K562 (cell line): ENCODE measurements around the gene SLC7A10. TPM values are rescaled to one million over a fixed set of nuclear protein-coding genes. Genes with fewer than 3 reads are reported as not detected.

Experiments used
- PTBP1 ChIP-seq: fragments of 200-400 bp; formaldehyde crosslinking; IDR thresholded peaks from 2 replicates; pipeline ENCODE4 v1.6.1; 2017; ENCODE audit warnings: low read depth, low read length
- polyA plus RNA-seq, 8 experiments: library from polyadenylated mRNA; depleted of rRNA in 4 of 8; stranded (reverse) in 5 of 8; unstranded in 3 of 8; fragments of >200 nt; fragmentation: Nextera tagmentation in 2 of 8; fragmentation: Illumina TruSeq in 1 of 8; extraction: Ambion mirVana in 2 of 8; extraction: Trizol in 1 of 8; gene quantifications; 2 replicates each; pipeline versions ENCODE4 v1.2.1 to v1.2.3, GENCODE V29; 2011 to 2014; ENCODE audit warnings: inconsistent platforms in 1 of 8, missing spikeins in 1 of 8
- total RNA-seq, 7 experiments: library from RNA; depleted of rRNA in 6 of 7; stranded (reverse); fragments of >200 nt in 6 of 7; fragmentation: Illumina TruSeq in 2 of 7; extraction: Trizol in 2 of 7; gene quantifications; 2 replicates each; pipeline versions ENCODE4 v1.2.1 to v1.2.3, GENCODE V29; 2011 to 2021; ENCODE audit warnings: low replicate concordance in 1 of 7
- TF ChIP-seq, protein P1 (sequence below): fragments of 450-650 bp; IDR thresholded peaks from 2 replicates; pipeline ENCODE4 v1.6.1; 2016; ENCODE audit warnings: mild to moderate bottlenecking, moderate library complexity
- TF ChIP-seq, protein P2 (sequence below): fragments of 150-350 bp; IDR thresholded peaks from 2 replicates; pipeline ENCODE4 v1.6.1; 2014; ENCODE audit warnings: low read depth, mild to moderate bottlenecking, low read length, borderline replicate concordance

SLC7A10 gene
- total and polyA plus RNA-seq, 9 of the 15 experiments (the other 6 are each of a cell fraction or from before 2014, with no cell fraction given) = 0.07 TPM; not detected in 8

DNA sequence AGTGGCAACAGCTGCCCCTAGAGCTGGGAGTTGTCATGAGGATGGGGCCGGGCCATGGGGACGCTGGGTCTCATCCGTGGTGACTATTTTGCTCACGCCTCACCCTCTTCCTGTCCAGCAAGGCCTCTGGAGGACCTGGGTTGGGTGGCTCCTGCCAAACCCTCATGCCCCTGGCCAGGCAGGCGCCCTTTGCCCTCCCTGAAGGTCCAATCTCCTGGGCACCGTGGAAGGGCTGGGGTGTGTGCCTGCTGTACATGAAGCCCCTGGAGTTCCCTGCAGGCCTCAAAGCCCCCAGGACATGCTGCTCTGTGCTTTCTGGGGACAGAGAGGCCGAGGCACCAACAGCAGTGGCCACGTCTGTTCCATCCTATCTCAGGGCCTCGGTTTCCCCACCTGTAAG, 17.7 kb downstream of the SLC7A10 start (continued):
- TF ChIP-seq, protein P1, sequence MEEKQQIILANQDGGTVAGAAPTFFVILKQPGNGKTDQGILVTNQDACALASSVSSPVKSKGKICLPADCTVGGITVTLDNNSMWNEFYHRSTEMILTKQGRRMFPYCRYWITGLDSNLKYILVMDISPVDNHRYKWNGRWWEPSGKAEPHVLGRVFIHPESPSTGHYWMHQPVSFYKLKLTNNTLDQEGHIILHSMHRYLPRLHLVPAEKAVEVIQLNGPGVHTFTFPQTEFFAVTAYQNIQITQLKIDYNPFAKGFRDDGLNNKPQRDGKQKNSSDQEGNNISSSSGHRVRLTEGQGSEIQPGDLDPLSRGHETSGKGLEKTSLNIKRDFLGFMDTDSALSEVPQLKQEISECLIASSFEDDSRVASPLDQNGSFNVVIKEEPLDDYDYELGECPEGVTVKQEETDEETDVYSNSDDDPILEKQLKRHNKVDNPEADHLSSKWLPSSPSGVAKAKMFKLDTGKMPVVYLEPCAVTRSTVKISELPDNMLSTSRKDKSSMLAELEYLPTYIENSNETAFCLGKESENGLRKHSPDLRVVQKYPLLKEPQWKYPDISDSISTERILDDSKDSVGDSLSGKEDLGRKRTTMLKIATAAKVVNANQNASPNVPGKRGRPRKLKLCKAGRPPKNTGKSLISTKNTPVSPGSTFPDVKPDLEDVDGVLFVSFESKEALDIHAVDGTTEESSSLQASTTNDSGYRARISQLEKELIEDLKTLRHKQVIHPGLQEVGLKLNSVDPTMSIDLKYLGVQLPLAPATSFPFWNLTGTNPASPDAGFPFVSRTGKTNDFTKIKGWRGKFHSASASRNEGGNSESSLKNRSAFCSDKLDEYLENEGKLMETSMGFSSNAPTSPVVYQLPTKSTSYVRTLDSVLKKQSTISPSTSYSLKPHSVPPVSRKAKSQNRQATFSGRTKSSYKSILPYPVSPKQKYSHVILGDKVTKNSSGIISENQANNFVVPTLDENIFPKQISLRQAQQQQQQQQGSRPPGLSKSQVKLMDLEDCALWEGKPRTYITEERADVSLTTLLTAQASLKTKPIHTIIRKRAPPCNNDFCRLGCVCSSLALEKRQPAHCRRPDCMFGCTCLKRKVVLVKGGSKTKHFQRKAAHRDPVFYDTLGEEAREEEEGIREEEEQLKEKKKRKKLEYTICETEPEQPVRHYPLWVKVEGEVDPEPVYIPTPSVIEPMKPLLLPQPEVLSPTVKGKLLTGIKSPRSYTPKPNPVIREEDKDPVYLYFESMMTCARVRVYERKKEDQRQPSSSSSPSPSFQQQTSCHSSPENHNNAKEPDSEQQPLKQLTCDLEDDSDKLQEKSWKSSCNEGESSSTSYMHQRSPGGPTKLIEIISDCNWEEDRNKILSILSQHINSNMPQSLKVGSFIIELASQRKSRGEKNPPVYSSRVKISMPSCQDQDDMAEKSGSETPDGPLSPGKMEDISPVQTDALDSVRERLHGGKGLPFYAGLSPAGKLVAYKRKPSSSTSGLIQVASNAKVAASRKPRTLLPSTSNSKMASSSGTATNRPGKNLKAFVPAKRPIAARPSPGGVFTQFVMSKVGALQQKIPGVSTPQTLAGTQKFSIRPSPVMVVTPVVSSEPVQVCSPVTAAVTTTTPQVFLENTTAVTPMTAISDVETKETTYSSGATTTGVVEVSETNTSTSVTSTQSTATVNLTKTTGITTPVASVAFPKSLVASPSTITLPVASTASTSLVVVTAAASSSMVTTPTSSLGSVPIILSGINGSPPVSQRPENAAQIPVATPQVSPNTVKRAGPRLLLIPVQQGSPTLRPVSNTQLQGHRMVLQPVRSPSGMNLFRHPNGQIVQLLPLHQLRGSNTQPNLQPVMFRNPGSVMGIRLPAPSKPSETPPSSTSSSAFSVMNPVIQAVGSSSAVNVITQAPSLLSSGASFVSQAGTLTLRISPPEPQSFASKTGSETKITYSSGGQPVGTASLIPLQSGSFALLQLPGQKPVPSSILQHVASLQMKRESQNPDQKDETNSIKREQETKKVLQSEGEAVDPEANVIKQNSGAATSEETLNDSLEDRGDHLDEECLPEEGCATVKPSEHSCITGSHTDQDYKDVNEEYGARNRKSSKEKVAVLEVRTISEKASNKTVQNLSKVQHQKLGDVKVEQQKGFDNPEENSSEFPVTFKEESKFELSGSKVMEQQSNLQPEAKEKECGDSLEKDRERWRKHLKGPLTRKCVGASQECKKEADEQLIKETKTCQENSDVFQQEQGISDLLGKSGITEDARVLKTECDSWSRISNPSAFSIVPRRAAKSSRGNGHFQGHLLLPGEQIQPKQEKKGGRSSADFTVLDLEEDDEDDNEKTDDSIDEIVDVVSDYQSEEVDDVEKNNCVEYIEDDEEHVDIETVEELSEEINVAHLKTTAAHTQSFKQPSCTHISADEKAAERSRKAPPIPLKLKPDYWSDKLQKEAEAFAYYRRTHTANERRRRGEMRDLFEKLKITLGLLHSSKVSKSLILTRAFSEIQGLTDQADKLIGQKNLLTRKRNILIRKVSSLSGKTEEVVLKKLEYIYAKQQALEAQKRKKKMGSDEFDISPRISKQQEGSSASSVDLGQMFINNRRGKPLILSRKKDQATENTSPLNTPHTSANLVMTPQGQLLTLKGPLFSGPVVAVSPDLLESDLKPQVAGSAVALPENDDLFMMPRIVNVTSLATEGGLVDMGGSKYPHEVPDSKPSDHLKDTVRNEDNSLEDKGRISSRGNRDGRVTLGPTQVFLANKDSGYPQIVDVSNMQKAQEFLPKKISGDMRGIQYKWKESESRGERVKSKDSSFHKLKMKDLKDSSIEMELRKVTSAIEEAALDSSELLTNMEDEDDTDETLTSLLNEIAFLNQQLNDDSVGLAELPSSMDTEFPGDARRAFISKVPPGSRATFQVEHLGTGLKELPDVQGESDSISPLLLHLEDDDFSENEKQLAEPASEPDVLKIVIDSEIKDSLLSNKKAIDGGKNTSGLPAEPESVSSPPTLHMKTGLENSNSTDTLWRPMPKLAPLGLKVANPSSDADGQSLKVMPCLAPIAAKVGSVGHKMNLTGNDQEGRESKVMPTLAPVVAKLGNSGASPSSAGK = no peak
- TF ChIP-seq PTBP1 = no peak
- TF ChIP-seq, protein P2, sequence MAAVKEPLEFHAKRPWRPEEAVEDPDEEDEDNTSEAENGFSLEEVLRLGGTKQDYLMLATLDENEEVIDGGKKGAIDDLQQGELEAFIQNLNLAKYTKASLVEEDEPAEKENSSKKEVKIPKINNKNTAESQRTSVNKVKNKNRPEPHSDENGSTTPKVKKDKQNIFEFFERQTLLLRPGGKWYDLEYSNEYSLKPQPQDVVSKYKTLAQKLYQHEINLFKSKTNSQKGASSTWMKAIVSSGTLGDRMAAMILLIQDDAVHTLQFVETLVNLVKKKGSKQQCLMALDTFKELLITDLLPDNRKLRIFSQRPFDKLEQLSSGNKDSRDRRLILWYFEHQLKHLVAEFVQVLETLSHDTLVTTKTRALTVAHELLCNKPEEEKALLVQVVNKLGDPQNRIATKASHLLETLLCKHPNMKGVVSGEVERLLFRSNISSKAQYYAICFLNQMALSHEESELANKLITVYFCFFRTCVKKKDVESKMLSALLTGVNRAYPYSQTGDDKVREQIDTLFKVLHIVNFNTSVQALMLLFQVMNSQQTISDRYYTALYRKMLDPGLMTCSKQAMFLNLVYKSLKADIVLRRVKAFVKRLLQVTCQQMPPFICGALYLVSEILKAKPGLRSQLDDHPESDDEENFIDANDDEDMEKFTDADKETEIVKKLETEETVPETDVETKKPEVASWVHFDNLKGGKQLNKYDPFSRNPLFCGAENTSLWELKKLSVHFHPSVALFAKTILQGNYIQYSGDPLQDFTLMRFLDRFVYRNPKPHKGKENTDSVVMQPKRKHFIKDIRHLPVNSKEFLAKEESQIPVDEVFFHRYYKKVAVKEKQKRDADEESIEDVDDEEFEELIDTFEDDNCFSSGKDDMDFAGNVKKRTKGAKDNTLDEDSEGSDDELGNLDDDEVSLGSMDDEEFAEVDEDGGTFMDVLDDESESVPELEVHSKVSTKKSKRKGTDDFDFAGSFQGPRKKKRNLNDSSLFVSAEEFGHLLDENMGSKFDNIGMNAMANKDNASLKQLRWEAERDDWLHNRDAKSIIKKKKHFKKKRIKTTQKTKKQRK = no peak
